ENCODE results near the gene CEP120.
"Not testable (repeated sequence)": the region's sequence is repeated elsewhere in the genome, so short reads cannot be mapped to it uniquely, and the experiment has no call there.

Gene CEP120

DNA sequence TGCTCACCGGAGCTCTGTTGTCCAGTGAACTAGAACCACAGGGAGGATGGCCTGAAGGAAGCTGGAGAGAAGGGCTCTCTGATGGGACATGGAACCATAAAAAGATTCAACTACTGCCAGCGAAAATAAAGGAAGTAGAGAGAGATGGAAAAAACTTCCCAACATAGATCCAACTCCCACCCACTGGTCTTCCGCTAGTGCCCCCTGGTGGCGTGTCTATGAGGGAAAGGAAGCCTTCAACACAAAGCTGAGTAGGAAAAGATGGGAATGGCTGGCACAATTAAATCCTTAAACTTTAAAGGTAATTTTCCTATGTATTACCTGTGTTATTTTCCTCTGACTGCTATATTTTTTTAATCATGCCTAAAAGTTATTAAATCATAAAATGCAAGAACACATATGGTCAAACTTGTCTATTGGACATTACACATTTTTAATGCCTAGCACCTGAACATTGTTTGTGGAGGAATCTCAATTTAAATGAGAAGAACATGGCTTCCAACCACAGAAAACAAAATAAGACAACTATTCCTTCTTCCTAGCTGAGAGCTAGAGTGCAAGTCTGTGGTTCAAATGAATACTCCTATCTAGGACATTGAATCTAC, 51.5 kb downstream of the CEP120 start:
- peak; percentile 1 to 33 for DNase-seq

DNA sequence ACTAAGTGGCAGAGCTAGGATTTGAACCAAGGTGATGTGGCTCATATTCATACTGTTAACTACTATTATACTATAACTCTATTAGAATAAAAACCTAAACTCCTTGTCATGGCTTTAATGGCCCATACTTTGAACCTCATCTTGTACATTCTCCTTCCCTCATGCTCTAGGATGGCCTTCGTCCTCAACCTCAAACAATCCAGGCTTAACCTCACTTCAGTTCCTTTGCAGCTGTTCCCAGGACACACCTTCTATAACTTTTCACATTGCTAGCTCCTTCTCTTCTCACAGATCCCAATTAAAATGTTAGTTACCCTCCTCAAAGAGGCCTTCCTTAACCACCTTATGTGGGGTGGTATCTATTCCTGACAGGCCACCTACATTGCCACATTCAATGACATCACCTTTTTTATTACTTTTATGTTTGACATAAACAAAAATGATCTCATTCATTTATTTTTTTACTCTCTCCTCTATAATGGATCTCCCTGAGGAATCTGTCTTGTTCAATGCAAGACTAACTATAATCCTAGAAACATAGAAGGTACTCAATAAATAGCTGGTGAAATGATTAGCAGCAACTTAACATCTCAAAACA, 53.7 kb downstream of the CEP120 start:
- no peak for DNase-seq

- no peak for DNase-seq
These were observed 55.5 kb downstream of the CEP120 start for GRCh38 chr5:123367739-123368138.

DNA sequence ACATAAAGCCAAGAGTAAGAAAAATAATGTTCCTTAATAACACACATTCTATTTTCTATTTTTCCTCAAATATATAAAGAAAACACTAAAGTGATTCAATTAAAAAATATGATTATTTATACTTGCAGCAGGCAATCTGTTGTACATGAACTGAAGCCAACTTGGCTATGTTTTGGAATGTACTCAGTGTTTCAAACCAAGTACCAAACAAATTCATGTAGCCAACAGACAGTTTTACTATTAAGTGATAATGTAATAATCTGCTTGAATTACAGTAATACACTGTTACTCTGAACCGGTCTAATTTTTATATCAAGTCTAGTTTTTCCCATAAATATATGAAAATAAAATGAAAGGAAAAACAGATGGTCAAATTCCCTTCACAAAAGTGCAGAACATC, 58.0 kb downstream of the CEP120 start:
- DNase-seq, result no peak

DNA sequence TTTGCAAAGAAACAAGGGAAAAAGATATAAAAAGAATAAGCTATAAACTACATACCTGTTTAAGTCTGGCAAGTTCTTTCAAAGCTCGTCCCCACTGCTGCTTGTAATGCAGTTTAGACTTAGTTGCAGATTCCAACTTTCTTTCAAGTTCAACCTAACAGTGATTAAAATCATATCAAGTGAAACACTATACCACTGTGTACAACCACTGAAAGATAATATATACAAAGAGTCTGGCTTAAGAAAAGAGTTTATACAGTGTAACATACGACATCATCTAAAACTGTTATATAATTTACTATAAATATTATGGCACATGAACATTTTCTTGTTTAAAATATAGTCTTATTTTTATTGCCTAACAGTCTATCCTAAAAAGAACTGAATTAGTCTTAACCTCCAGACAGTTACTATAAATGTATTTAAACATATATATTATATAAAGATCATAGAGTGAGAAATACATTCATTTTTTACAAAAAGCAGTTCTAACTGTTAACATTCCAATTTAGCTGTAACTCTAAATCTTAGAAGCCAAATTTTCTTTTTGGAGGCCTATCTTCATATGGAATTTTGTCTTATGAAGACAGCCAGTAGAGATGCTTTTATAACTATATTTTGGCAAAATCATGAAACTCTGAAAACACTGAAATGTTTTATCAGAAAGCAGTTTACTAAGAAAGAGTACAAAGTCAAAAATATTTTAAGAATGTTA, 58.6 kb downstream of the CEP120 start:
- DNase-seq, result no peak

GRCh38 chr5:123360910-123361309, 62.3 kb downstream of the CEP120 start:
- DNase-seq, result no peak

DNA sequence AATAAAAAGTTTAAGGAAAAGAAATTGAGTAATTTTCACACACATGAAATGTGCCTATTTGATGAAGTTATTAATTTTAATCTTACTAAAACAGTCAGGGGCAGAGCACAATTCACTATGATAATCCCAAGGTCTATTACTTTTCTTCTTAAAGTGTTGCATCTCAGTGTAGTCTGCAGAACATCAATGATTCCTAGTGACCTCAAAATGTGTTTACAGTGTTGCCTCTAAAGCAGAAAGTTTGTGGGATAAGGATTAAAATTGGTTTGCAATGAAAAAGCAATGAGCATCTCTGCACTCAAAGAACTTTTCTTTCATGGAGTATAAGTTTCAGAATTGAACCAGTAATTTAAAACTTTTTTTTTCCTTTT, 63.0 kb downstream of the CEP120 start:
- DNase-seq, result no peak

DNA sequence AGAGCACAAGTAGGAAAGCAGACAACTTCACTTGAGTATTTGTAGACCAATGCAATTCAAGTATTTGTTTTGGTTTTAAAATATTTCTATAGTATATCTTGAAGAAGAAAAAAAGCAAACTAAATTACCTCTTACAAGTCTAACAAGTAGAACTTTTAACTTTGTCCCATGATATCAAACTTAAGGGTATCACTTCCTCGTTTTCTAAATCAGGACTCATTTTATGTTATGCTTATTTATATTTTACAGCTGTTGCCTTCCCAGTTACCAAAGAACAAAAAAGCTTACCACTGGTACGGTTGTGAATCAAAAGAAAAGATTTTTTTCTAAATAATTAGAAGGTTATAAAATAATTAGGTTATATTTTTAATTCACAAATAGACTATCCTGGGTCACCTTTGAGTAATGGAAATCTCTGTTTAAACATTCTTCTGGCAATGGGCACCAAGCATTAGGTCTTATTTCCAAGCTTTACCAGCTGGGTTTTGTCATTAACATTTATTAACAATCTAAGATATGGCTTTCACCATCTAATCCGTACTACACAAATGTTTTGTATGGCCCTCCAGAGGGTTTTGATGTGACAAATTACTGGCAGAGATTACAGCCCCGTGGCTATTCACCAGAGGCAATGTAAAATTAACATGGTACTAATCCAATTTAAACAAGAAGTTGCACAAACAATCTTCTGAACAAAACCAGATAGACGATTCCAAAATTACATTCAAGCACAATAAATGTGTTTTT, 63.6 kb downstream of the CEP120 start:
- DNase-seq, result no peak

DNA sequence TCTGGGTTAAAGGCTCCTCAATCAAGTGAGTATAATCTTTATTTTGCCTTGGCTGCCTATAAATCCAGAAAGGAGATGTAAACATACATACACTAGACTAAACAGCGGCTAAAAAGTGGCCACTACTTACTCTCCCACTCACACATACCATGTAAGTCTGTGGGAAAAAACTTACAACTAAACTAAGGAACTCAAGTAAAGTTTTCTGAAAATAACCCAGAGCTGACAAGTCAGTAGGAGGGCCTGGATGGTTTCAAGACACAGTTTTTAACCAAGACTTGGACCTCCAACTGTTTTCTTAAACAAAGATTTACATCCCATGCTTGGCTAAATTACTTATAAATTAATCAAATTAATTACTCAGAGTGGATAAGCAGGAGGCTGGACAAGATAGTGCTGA, 64.5 kb downstream of the CEP120 start:
- no peak for DNase-seq

- DNase-seq, result no peak
These were observed 64.9 kb downstream of the CEP120 start for GRCh38 chr5:123358304-123358703.

GRCh38 chr5:123351820-123352219, 71.4 kb downstream of the CEP120 start:
- DNase-seq, result no peak

GRCh38 chr5:123351240-123351639, 72.0 kb downstream of the CEP120 start:
- no peak for DNase-seq

DNA sequence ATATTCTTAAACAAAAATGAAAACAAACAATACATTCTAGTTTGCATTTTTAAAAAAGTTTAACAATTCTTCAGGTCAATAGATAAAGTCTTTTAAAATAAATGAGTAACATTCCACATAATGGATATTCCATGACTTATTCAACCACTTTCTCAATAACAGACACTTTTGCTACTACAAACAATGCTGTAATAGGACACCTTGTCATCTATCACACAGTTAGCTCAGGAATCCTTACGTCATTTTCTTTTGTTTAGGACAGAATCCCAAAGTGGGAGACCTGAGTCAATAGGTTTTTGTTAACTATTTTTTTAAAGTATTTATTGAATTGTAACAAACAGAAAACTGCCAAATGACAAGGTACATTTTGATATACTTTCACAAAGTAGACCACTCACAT, 72.5 kb downstream of the CEP120 start:
- no peak for DNase-seq

- no peak for DNase-seq
These were observed 78.3 kb downstream of the CEP120 start for GRCh38 chr5:123344816-123345426.

GRCh38 chr5:123340928-123341327, 82.3 kb downstream of the CEP120 start:
- DNase-seq, result no peak

DNA sequence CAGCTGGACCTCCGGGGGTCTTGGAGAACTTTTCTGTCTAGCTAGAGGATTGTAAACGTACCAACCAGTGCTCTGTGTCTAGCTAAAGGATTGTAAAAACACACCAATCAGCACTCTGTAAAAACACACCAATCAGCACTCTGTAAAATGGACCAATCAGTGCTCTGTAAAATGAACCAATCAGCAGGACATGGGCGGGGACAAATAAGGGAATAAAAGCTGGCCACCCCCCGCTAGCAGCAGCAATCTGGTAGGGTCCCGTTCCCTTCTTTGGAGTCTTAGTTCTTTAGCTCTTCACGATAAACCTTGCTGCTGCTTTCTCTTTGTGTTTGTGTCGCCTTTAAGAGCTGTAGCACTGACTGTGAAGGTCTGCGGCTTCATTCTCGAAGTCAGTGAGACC, 114.8 kb downstream of the CEP120 start:
- DNase-seq, result not testable (repeated sequence)

DNA sequence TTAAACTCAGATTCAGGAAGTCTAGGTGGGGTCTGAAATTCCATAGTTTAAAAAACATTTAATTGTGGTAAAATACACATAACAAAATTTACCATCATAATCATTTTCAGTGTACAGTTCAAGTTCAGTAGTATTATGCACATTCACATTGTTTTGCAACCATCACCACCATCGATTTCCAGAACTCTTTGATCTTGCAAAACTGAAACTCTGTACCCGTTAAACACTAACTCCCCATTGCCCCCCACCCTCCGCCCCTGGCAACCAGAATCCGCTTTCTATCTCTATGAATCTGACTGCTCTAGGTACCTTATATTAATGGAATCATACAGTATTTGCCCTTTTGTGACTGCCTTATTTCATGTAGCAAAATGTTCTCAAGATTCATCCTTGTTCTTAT, 117.5 kb downstream of the CEP120 start:
- no peak for DNase-seq

GRCh38 chr5:123304777-123305316, 118.4 kb downstream of the CEP120 start:
- no peak for DNase-seq

GRCh38 chr5:123303802-123304201, 119.4 kb downstream of the CEP120 start:
- no peak for DNase-seq

DNA sequence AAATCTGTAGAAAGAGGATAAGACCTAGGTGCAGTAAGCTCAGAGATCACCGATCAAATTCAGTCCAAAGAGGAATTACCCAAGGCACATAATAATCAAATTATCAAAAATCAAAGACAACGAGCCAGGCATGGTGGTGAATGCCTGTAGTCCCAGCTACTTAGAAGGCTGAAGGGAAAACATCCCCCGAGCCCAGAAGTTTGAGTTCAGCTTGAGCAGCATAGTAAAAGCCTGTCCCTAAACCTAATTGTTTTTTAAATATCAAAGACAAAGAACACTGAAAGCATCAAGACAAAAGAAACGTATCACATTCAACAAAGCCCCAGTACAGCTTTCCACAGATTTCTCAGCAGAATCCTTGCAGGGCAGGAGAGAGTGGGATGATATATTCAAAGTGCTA, 122.9 kb downstream of the CEP120 start:
- DNase-seq, result no peak

- DNase-seq, result no peak
These were observed 124.1 kb downstream of the CEP120 start for GRCh38 chr5:123299136-123299535.

DNA sequence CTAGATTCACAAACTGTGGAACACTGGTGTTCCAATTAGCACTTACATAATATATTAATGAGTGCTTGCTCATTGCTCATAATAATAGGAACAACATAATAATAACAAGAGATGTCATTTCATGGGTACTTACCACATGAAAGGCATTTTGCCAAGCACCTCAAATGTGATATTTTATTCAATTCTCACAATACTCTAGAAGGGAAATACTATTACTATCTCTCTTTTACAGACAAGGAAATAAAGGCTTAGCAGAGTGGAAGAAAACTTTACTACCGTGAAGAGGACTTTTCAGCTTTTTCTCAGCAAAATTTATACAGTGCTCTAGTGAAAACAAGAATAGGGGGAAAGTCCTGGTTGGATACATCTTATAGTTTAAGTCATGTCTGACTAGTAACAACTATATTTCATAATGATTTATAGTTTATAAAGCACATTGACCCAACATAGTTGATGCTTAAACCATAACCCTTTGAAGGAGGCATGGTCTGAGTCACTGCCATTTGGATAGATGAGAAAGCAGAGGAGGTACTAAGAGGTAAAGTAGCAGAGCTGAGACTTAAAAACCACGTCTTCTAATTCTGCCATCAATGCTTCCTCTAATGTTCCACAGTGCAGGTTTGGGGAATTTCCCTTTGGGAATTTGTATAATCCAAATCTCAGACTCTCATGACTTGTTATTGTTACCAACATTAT, 124.7 kb downstream of the CEP120 start:
- no peak for DNase-seq

Data from activated CD4-positive, alpha-beta T cell treated with anti-CD3 and anti-CD28 coated beads for 4 hours (primary cell).